ENCODE measurements around the gene GREM2. TPM values are rescaled to one million over a fixed set of nuclear protein-coding genes. Genes with fewer than 3 reads are reported as not detected.

Gene GREM2
- total RNA-seq, 2 experiments from 2014 or later, result 0.05 TPM; not detected in 1

GRCh38 chr1:240465531-240465940, 146.4 kb downstream of the GREM2 start:
- CTCF ChIA-PET, result no interaction called here
- no peak overlapping the region for H3K4me3 Mint-ChIP-seq
- H3K27me3 Mint-ChIP-seq, result no peaks in the 10 kb centered on the region
- no peaks in the 10 kb centered on the region for H3K36me3 Mint-ChIP-seq
- H3K4me1 Mint-ChIP-seq, result no peaks in the 10 kb centered on the region
- ATAC-seq, result no peak
- no peak overlapping the region for H3K27ac Mint-ChIP-seq
- DNase-seq, result no peak
- H3K9me3 Mint-ChIP-seq (ENCODE audit: low read depth), result no peaks in the 10 kb centered on the region

GRCh38 chr1:240464099-240464498, 147.9 kb downstream of the GREM2 start:
- CTCF ChIA-PET, result no interaction called here

GRCh38 chr1:240462766-240463395, 149.1 kb downstream of the GREM2 start:
- no peaks in the 10 kb centered on the region for H3K27me3 Mint-ChIP-seq
- no peaks in the 10 kb centered on the region for H3K36me3 Mint-ChIP-seq
- H3K4me3 Mint-ChIP-seq, result no peak overlapping the region
- CTCF ChIA-PET, result no interaction called here
- DNase-seq (no peak), ATAC-seq (no peak)
- H3K4me1 Mint-ChIP-seq, result no peaks in the 10 kb centered on the region
- no peaks in the 10 kb centered on the region for H3K9me3 Mint-ChIP-seq (ENCODE audit: low read depth)
- H3K27ac Mint-ChIP-seq, result no peak overlapping the region

More at GRCh38 chr1:240464099-240464498, 147.9 kb downstream of the GREM2 start:
- no peak overlapping the region for H3K4me3 Mint-ChIP-seq
- H3K27ac Mint-ChIP-seq, result no peak overlapping the region
- no peaks in the 10 kb centered on the region for H3K9me3 Mint-ChIP-seq (ENCODE audit: low read depth)
- no peaks in the 10 kb centered on the region for H3K36me3 Mint-ChIP-seq
- DNase-seq, result no peak
- no peaks in the 10 kb centered on the region for H3K4me1 Mint-ChIP-seq
- H3K27me3 Mint-ChIP-seq, result no peaks in the 10 kb centered on the region
- ATAC-seq, result no peak

- ATAC-seq, result no peak
- Mint-ChIP-seq H3K27me3 (no peaks in the 10 kb centered on the region), H3K36me3 (no peaks in the 10 kb centered on the region), H3K27ac (no peak overlapping the region), H3K9me3 (ENCODE audit: low read depth) (no peaks in the 10 kb centered on the region), H3K4me1 (no peaks in the 10 kb centered on the region), H3K4me3 (no peak overlapping the region)
- CTCF ChIA-PET, result no interaction called here
- DNase-seq, result no peak
Measured at GRCh38 chr1:240462277-240462676, 149.7 kb downstream of the GREM2 start.

- Mint-ChIP-seq H3K9me3 (ENCODE audit: low read depth) (no peaks in the 10 kb centered on the region), H3K4me3 (no peak overlapping the region), H3K36me3 (no peaks in the 10 kb centered on the region), H3K27me3 (no peaks in the 10 kb centered on the region), H3K27ac (no peak overlapping the region), H3K4me1 (no peaks in the 10 kb centered on the region)
- ATAC-seq (no peak), DNase-seq (no peak)
- CTCF ChIA-PET, result no interaction called here
Measured at GRCh38 chr1:240457203-240457602, 154.8 kb downstream of the GREM2 start.

- Mint-ChIP-seq H3K4me3 (no peak overlapping the region), H3K4me1 (no peaks in the 10 kb centered on the region), H3K27ac (no peak overlapping the region), H3K36me3 (no peaks in the 10 kb centered on the region), H3K9me3 (ENCODE audit: low read depth) (no peaks in the 10 kb centered on the region), H3K27me3 (no peaks in the 10 kb centered on the region)
- no peak for ATAC-seq
- DNase-seq, result no peak
- CTCF ChIA-PET, result interaction anchor here (1.1 kb wide), 1 partner anchor 153 kb away, joined by 3 read pairs; no protein-coding TSS in a partner anchor
Measured at GRCh38 chr1:240455228-240455821, 156.6 kb downstream of the GREM2 start.

- CTCF ChIA-PET, result no interaction called here
- peaks cover 8% of the 10 kb centered on the region for H3K9me3 Mint-ChIP-seq (ENCODE audit: low read depth)
- H3K27ac Mint-ChIP-seq, result no peak overlapping the region
- no peaks in the 10 kb centered on the region for H3K27me3 Mint-ChIP-seq
- H3K4me1 Mint-ChIP-seq, result no peaks in the 10 kb centered on the region
- DNase-seq (no peak), ATAC-seq (no peak)
- H3K36me3 Mint-ChIP-seq, result no peaks in the 10 kb centered on the region
- H3K4me3 Mint-ChIP-seq, result no peak overlapping the region
Measured at GRCh38 chr1:240445369-240445768, 166.6 kb downstream of the GREM2 start.

- CTCF ChIA-PET, result no interaction called here
- no peak overlapping the region for H3K4me3 Mint-ChIP-seq
- no peaks in the 10 kb centered on the region for H3K27me3 Mint-ChIP-seq
- H3K4me1 Mint-ChIP-seq, result no peaks in the 10 kb centered on the region
- peaks cover 6% of the 10 kb centered on the region for H3K9me3 Mint-ChIP-seq (ENCODE audit: low read depth)
- DNase-seq, result no peak
- no peak overlapping the region for H3K27ac Mint-ChIP-seq
- H3K36me3 Mint-ChIP-seq, result no peaks in the 10 kb centered on the region
- no peak for ATAC-seq
Measured at GRCh38 chr1:240441669-240442068, 170.3 kb downstream of the GREM2 start.
